GM19463 (cell line): Measurements from ENCODE around the gene PAX3.
A peak's percentile ranks its signal among the peaks of the same experiment; 100 is the strongest.

Source experiments
- ATAC-seq: cut with Tn5 transposase; IDR thresholded peaks from one replicate; pipeline ENCODE4 v1.9.1; 2021; ENCODE audit warnings: mild to moderate bottlenecking, moderate library complexity; ENCODE audit not compliant: unreplicated experiment

PAX3 gene

GRCh38 chr2:222299906-222300725 is 1.3 kb upstream of the PAX3 start:
- no peak for ATAC-seq

- no peak for ATAC-seq
These were observed 842 bp downstream of the PAX3 start for GRCh38 chr2:222298001-222298310.

GRCh38 chr2:222297600-222297935 is 1.2 kb downstream of the PAX3 start:
- ATAC-seq, result no peak

- ATAC-seq, result peak; percentile 20
These were observed 1.7 kb downstream of the PAX3 start for GRCh38 chr2:222296911-222297599.

- no peak for ATAC-seq
These were observed 2.5 kb downstream of the PAX3 start for GRCh38 chr2:222296311-222296741.

GRCh38 chr2:222295368-222296062 is 3.3 kb downstream of the PAX3 start:
- ATAC-seq, result no peak

- ATAC-seq, result no peak
These were observed 3.8 kb downstream of the PAX3 start for GRCh38 chr2:222294996-222295367.

GRCh38 chr2:222293660-222294630 is 4.9 kb downstream of the PAX3 start:
- no peak for ATAC-seq

GRCh38 chr2:222292149-222293134 is 6.4 kb downstream of the PAX3 start:
- no peak for ATAC-seq

GRCh38 chr2:222291485-222291841 is 7.3 kb downstream of the PAX3 start:
- ATAC-seq, result no peak

- ATAC-seq, result peak; percentile 70
These were observed 7.9 kb downstream of the PAX3 start for GRCh38 chr2:222290736-222291484.

- no peak for ATAC-seq
These were observed 8.4 kb downstream of the PAX3 start for GRCh38 chr2:222290401-222290735.

- ATAC-seq, result no peak
These were observed 9.3 kb downstream of the PAX3 start for GRCh38 chr2:222289278-222290160.

- ATAC-seq, result no peak
These were observed 10.1 kb downstream of the PAX3 start for GRCh38 chr2:222288590-222289277.

- no peak for ATAC-seq
These were observed 10.8 kb downstream of the PAX3 start for GRCh38 chr2:222287862-222288479.

GRCh38 chr2:222284466-222284865 is 14.3 kb downstream of the PAX3 start:
- no peak for ATAC-seq

GRCh38 chr2:222283634-222284033 is 15.2 kb downstream of the PAX3 start:
- no peak for ATAC-seq
